ENCODE measurements around the gene GLRA3. TPM values are rescaled to one million over a fixed set of nuclear protein-coding genes. Genes with fewer than 3 reads are reported as not detected.

GLRA3 gene
- total and polyA plus RNA-seq, 2 experiments from 2014 or later, result 0.03 to 0.19 TPM

- DNase-seq (ENCODE audit: low spot score) (no peak), ATAC-seq (no peak)
- Histone ChIP-seq H3K36me3 (ENCODE audit: insufficient read depth) (no peaks in the 10 kb centered on the region), H3K9me2 (ENCODE audit: insufficient read depth) (no peaks in the 10 kb centered on the region), H4K20me1 (replicated peaks; ENCODE audit: insufficient read depth) (no peaks in the 10 kb centered on the region), H3K4me3 (no peak overlapping the region), H3K4me1 (ENCODE audit: insufficient read depth) (peaks cover 13% of the 10 kb centered on the region), H3F3A (replicated peaks; ENCODE audit: low read depth) (no peaks in the 10 kb centered on the region), H3K27me3 (ENCODE audit: insufficient read depth) (no peaks in the 10 kb centered on the region), H3K4me2 (no peak overlapping the region), H3K27ac (ENCODE audit: low read depth) (no peak overlapping the region), H3K79me2 (replicated peaks; ENCODE audit: insufficient read depth) (no peaks in the 10 kb centered on the region), H2AFZ (no peak overlapping the region)
- Mint-ChIP-seq H3K27ac (no peak overlapping the region), H3K36me3 (ENCODE audit: low read depth) (0 out of 3 replicates have a peak, but pooled peaks cover 1% of the 10 kb centered on the region), H3K27me3 (ENCODE audit: insufficient read depth, low read depth, poor library complexity) (no peaks in the 10 kb centered on the region), H3K4me3 (no peak overlapping the region), H3K4me1 (peaks cover 24% of the 10 kb centered on the region), H3K9me3 (peaks cover 2% of the 10 kb centered on the region)
- TF ChIP-seq CREB1 (CRISPR knock-in tag; IDR thresholded peaks at IDR 0.05; ENCODE audit: low read depth), result no peak
- TF ChIP-seq POLR2AphosphoS5 (IDR thresholded peaks at IDR 0.05; ENCODE audit: low read depth), result no peak
- no peak for TF ChIP-seq EZH2 (IDR thresholded peaks at IDR 0.05; ENCODE audit: low read depth, unreplicated experiment)
- no peak for TF ChIP-seq JUNB (IDR thresholded peaks at IDR 0.05; ENCODE audit: unreplicated experiment)
- no peak for TF ChIP-seq STAT1 (IDR thresholded peaks at IDR 0.05; ENCODE audit: unreplicated experiment)
- TF ChIP-seq EZH2phosphoT487 (IDR thresholded peaks at IDR 0.05; ENCODE audit: unreplicated experiment), result no peak
- no peak for TF ChIP-seq ETS1 (IDR thresholded peaks at IDR 0.05)
- no peak for TF ChIP-seq NANOG (IDR thresholded peaks at IDR 0.05; ENCODE audit: borderline replicate concordance)
- no peak for TF ChIP-seq CTCF (conservative IDR thresholded peaks at IDR 0.05; ENCODE audit: low read depth in 2 of 2)
- TF ChIP-seq ZNF331 (CRISPR knock-in tag; IDR thresholded peaks at IDR 0.05; ENCODE audit: low read depth), result no peak
- no peak for TF ChIP-seq REST (IDR thresholded peaks at IDR 0.05; ENCODE audit: unreplicated experiment)
- no peak for TF ChIP-seq ZNF114 (CRISPR knock-in tag; IDR thresholded peaks at IDR 0.05)
- TF ChIP-seq ZNF462 (CRISPR knock-in tag; IDR thresholded peaks at IDR 0.05), result no peak
These were observed 20.2 kb downstream of the GLRA3 start for GRCh38 chr4:174808836-174809235.

Data from GM23338 (cell line).